Astrocyte (in vitro differentiated cells and primary cell): Measurements from ENCODE around the gene ANKHD1.

Experiments used
- CTCF ChIP-seq: IDR thresholded peaks from 2 replicates; pipeline ENCODE4 v1.5.1; 2011; ENCODE audit warnings: low read depth, mild to moderate bottlenecking, inconsistent platforms, low read length, moderate library complexity; ENCODE audit not compliant: insufficient read depth
- EZH2 ChIP-seq: IDR thresholded peaks from 2 replicates; pipeline ENCODE4 v1.6.1; 2012; ENCODE audit warnings: mild to moderate bottlenecking, low read length, inconsistent platforms; ENCODE audit not compliant: insufficient read depth

- TF ChIP-seq CTCF (no peak), EZH2 (no peak)
Observed at GRCh38 chr5:140542972-140543371, 141.3 kb downstream of the ANKHD1 start.
